GM12801 (cell line): ENCODE data around the gene ADH1C.

Experiments used
- TF ChIP-seq, protein P1 (sequence below): IDR thresholded peaks from one replicate; pipeline ENCODE4 v1.5.1; 2011; ENCODE audit warnings: control low read depth; ENCODE audit not compliant: insufficient read length; ENCODE audit errors: extremely low read depth

Gene ADH1C

DNA sequence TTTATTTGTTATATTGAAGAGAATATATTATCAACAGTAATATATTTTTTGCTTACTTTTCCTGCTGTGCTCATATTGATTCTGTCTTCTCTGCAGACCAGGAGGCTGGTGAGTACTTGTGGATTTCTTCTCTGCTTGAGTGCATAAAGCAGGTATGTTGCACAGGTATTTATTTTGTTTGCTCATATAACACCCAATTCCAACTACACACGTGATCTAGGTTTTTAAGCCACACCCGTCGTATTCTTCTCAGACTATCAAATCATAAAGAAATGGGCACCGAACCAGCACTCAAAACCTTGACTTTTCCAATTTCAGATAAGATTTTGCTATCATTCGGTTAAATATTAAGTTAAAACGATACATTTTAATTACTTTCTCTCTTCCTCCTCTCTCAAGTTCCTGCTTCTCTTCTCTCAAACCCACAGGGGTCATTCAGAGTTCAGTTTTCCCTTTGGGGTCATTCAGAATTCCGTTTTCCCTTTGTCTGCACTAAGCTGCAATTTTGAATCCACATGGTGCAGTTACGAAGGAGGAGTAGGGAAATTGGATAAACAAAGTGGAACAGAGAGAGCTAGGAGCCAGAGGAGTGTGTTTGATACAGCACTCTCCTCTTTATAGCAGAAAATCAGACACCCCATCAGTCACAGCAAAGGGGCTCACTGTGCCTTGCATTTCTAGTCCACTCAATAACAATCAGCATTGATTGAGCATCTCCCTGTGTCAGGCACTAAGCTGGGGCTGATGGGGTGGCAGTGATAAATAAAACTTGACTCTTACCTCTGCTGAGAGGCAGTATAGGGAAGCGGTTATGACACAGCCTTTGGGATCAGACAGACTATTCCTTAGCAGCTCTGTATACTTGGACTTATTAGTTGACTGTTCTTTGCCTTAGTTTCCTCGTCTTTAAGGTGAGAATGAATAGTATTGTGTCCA is at the start of gene ADH1C:
TSS of gene ADH1C (minus strand) at position 145 of the 936 bp plus-strand sequence. CDS start at position 74, 71 bp downstream.
- TF ChIP-seq, protein P1, sequence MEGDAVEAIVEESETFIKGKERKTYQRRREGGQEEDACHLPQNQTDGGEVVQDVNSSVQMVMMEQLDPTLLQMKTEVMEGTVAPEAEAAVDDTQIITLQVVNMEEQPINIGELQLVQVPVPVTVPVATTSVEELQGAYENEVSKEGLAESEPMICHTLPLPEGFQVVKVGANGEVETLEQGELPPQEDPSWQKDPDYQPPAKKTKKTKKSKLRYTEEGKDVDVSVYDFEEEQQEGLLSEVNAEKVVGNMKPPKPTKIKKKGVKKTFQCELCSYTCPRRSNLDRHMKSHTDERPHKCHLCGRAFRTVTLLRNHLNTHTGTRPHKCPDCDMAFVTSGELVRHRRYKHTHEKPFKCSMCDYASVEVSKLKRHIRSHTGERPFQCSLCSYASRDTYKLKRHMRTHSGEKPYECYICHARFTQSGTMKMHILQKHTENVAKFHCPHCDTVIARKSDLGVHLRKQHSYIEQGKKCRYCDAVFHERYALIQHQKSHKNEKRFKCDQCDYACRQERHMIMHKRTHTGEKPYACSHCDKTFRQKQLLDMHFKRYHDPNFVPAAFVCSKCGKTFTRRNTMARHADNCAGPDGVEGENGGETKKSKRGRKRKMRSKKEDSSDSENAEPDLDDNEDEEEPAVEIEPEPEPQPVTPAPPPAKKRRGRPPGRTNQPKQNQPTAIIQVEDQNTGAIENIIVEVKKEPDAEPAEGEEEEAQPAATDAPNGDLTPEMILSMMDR = no peak

DNA sequence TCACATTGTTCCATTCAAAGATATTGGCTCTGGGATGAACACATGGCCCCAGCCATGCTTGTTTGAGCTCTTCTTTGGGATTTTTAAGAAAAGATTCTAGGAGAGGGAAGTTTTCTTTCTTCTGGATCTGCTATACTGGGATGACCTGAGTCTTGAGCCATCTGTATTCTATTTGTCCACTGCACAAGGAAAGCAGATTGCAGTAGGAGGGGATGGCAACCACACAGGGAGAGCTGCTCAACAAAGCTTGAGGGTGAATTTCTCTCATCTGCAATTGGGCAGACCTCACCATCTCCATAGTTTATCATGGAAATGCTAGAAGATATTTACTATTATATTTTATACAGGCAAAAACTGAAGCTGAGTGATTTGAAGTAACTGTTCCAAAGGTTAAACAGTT is 48.3 kb upstream of the ADH1C start:
- TF ChIP-seq, protein P1 = no peak

- TF ChIP-seq, protein P1 = no peak
Observed at GRCh38 chr4:99399017-99399416, 46.5 kb upstream of the ADH1C start.

DNA sequence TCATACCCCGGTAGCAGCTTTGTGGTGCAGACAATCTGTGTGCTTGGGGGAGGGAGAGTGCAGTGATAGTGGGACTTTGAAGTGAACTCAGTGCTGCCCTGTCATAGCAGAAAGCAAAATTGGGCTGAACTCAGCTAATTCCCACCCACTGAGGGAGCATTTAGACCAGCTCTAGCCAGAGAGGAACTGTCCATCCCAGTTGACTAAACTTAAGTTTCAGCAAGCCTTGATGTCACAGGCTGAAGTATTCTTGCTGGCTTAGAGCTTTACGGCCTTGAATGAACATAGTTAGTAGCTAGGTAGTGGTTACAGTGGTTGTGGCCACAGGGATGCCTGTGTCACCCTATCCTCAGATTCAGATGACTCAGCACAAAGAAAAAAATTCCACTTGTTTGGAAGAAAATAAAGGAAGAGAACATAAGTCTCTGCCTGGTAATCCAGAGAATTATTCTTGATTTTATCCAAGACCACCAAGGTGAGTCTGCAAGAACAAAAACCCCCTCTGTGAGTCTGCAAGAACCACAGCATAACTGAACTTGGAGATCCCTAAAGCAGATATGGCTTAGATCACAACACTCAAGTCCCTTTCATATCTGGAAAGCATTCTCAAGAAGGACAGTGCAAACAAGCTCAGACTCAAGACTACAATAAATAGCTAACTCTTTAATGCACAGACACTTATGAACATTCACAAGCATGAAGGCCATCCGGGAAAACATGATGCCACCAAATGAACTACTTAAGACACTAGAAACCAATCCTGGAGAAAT is 43.2 kb upstream of the ADH1C start:
- TF ChIP-seq, protein P1 = no peak

GRCh38 chr4:99394896-99395295 is 42.4 kb upstream of the ADH1C start:
- TF ChIP-seq, protein P1 = no peak

DNA sequence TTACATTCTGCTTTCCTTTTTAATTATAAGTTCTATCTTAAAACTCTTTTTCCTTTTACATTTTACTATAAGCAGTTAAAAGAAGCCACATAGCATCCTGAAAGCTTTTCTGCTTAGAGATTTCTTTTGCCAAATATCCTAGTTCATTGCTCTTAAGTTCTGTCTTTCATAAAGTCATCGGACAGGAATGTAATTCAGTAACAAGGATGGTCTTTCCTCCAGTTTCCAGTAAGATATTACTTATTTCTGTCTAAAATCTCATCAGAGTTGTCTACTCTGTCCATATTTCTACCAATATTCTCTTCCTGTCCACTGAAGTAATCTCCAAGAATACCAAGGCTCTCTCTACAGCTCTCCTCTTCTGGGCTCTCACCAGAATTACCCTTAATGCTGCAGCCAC is 37.5 kb upstream of the ADH1C start:
- TF ChIP-seq, protein P1 = no peak

- TF ChIP-seq, protein P1 = no peak
Observed at GRCh38 chr4:99389606-99390005, 37.1 kb upstream of the ADH1C start.
